RWPE2 (cell line): ENCODE results near the gene ASB4.

Source experiments
- ATAC-seq: fragments of 200-7000 bp; cut with Tn5 transposase; 3 replicates; pipeline ENCODE4 v1.9.1; 2021; ENCODE audit warnings: low read depth
- DNase-seq: peaks from one replicate; pipeline ENCODE4 v3.0.0-alpha.2; 2020; ENCODE audit warnings: low spot score
- H3K27ac ChIP-seq: fragments of 450-650 bp; 2 replicates; pipeline ENCODE4 v1.5.1; 2017; ENCODE audit warnings: mild to moderate bottlenecking; ENCODE audit not compliant: poor library complexity, severe bottlenecking
- H3K27me3 ChIP-seq: fragments of 250-450 bp; sonication (Bioruptor Pico); 2 replicates; pipeline ENCODE4 v1.5.1; 2021; ENCODE audit warnings: mild to moderate bottlenecking, moderate library complexity; ENCODE audit not compliant: insufficient read depth, poor library complexity, severe bottlenecking
- H3K36me3 ChIP-seq: fragments of 250-450 bp; sonication (Bioruptor Pico); 2 replicates; pipeline ENCODE4 v1.5.1; 2020; ENCODE audit warnings: low read depth, mild to moderate bottlenecking, moderate library complexity
- H3K4me1 ChIP-seq: fragments of 250-450 bp; sonication (Bioruptor Pico); 2 replicates; pipeline ENCODE4 v1.5.1; 2021; ENCODE audit warnings: mild to moderate bottlenecking, moderate library complexity; ENCODE audit not compliant: insufficient read depth, poor library complexity, severe bottlenecking
- H3K4me3 ChIP-seq: fragments of 250-450 bp; sonication (Bioruptor Pico); 2 replicates; pipeline ENCODE4 v1.5.1; 2021; ENCODE audit warnings: mild to moderate bottlenecking, moderate library complexity; ENCODE audit not compliant: severe bottlenecking
- H3K9me3 ChIP-seq: fragments of 250-450 bp; sonication (Bioruptor Pico); 2 replicates; pipeline ENCODE4 v1.5.1; 2021; ENCODE audit warnings: mild to moderate bottlenecking, moderate library complexity; ENCODE audit not compliant: severe bottlenecking
- TF ChIP-seq, protein P1 (sequence below): fragments of 450-650 bp; IDR thresholded peaks from one replicate; pipeline ENCODE4 v1.5.1; 2017; ENCODE audit warnings: mild to moderate bottlenecking, moderate library complexity; ENCODE audit not compliant: poor library complexity, severe bottlenecking

The ASB4 gene

DNA sequence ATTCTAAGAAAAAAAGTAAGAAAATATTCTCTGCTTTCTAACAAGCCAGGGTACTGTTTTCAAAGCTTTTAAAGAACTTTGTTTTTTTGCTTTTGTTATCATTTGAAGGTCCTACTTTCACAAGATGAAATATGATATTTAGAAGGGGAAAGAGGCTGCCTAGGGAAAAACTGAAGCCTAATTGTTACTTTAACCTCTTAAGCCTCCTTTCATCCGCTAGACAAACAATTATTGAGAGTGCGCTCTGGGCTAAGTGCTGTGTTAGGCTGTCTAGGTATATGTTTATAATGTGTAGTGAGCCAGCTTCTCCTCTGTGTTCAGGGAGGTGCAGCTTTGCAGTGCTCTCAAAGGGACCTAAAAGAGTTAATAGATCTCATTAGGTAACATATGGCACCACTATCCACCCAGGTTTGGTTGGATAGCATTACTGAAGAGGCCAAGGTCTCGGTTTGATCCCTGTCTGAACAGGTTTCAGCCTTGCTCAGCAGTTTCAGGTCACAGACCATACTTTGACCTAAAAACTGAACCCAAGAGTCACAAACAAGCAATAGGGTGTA lies 92.6 kb downstream of the ASB4 start:
- TF ChIP-seq, protein P1, sequence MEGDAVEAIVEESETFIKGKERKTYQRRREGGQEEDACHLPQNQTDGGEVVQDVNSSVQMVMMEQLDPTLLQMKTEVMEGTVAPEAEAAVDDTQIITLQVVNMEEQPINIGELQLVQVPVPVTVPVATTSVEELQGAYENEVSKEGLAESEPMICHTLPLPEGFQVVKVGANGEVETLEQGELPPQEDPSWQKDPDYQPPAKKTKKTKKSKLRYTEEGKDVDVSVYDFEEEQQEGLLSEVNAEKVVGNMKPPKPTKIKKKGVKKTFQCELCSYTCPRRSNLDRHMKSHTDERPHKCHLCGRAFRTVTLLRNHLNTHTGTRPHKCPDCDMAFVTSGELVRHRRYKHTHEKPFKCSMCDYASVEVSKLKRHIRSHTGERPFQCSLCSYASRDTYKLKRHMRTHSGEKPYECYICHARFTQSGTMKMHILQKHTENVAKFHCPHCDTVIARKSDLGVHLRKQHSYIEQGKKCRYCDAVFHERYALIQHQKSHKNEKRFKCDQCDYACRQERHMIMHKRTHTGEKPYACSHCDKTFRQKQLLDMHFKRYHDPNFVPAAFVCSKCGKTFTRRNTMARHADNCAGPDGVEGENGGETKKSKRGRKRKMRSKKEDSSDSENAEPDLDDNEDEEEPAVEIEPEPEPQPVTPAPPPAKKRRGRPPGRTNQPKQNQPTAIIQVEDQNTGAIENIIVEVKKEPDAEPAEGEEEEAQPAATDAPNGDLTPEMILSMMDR = no peak
- no peaks in the 10 kb centered on the region for H3K4me1 ChIP-seq
- H3K9me3 ChIP-seq = no peaks in the 10 kb centered on the region
- H3K27me3 ChIP-seq = peaks cover 4% of the 10 kb centered on the region
- ATAC-seq = 0 out of 3 replicates have a peak, but pooled peaks have one; percentile 23
- H3K36me3 ChIP-seq = no peaks in the 10 kb centered on the region
- H3K27ac ChIP-seq = no peak overlapping the region
- DNase-seq = no peak
- H3K4me3 ChIP-seq = no peak overlapping the region

DNA sequence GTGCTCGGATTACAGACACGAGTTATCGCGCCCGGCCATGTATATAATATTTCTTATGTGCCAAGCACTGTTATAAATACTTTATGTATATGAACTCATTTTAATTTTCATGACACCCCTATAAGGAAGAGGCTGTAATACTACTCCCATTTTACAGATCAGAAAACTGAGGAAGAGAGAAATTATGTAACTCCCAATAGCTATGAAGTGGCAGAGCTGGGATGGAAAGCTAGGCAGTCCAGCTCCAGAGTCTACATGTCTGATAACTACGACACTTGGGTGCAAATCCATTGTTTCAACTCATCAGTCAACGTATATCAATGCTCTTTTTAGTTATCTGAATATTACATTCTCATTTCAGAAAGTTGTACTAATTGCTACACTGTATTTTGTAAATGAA lies 93.6 kb downstream of the ASB4 start:
- no peaks in the 10 kb centered on the region for H3K36me3 ChIP-seq
- no peak overlapping the region for H3K27ac ChIP-seq
- DNase-seq (no peak), ATAC-seq (no peak)
- H3K27me3 ChIP-seq = peaks cover 4% of the 10 kb centered on the region
- TF ChIP-seq, protein P1 = no peak
- no peaks in the 10 kb centered on the region for H3K9me3 ChIP-seq
- H3K4me3 ChIP-seq = no peak overlapping the region
- H3K4me1 ChIP-seq = no peaks in the 10 kb centered on the region

DNA sequence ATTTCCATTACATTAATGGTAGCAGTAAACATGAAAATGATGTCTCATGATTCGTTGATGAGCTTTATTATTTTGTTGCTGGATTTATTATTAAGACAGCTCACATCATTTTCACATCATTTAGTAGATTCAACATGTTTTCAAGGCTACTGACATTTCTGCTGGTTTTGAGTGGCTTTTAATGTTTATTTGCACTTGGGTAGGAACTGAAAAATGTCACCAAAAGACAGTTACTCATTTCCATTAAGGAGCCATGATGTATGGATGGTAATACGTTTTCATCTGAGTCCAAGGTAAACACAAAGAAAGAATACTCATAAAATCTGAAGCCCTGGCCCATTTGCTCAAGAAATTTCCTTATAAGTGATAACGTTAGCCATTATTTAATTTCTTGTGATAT lies 95.7 kb downstream of the ASB4 start:
- Histone ChIP-seq H3K27ac (no peak overlapping the region), H3K4me1 (no peaks in the 10 kb centered on the region), H3K4me3 (no peak overlapping the region), H3K27me3 (peaks cover 4% of the 10 kb centered on the region), H3K9me3 (no peaks in the 10 kb centered on the region), H3K36me3 (no peaks in the 10 kb centered on the region)
- ATAC-seq (no peak), DNase-seq (no peak)
- TF ChIP-seq, protein P1 = no peak

DNA sequence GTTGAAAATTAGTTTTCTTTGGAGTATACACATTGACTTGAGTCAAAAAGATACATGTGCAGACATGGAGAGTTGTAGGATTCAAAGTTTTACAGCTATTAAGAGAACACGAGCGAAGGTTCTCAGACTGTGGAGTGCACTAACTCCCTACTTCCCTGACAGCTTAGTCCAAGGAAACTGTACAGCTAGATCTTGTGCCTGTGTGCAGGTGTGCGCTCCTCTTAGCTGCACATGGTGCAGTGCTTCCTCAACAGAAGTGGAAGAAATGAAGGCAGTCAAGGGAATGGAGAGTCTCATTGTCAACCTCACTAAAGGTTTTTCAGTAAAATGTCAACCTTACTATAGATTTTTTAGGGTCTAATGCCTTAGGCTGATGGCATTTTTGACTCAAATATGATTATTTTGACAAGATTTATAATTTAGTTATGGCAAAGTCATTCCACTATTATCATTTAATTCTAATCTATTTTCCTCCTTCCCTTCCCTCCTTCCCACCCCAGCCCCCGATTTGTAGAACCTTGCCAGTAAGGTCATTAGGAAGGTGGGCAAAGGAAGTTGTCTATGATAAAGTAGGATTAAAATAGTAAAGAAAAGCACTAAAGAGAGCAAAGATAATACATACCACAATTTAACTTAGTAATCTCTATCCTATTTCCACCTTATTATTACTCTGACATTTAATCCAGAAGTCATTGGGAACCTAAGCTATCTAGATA lies 97.0 kb downstream of the ASB4 start:
- Histone ChIP-seq H3K4me3 (no peak overlapping the region), H3K9me3 (no peaks in the 10 kb centered on the region), H3K27me3 (peaks cover 4% of the 10 kb centered on the region), H3K27ac (no peak overlapping the region), H3K36me3 (no peaks in the 10 kb centered on the region), H3K4me1 (no peaks in the 10 kb centered on the region)
- TF ChIP-seq, protein P1 = no peak
- ATAC-seq (no peak), DNase-seq (no peak)
